GM06990 (cell line): Measurements from ENCODE around the gene OR8J1.

Experiments
- DNase-seq: peaks from one replicate; pipeline ENCODE4 v3.0.0-alpha.2; 2011; ENCODE audit not compliant: insufficient read length; ENCODE audit errors: extremely low read depth
- H3K27me3 ChIP-seq: replicated peaks from 2 replicates; pipeline ENCODE4 v1.6.0; 2011; ENCODE audit warnings: low read length; ENCODE audit not compliant: control insufficient read depth, insufficient read depth
- H3K36me3 ChIP-seq: 2 replicates; pipeline ENCODE4 v1.5.1; 2011; ENCODE audit warnings: low read length; ENCODE audit not compliant: control insufficient read depth, insufficient read depth
- H3K4me3 ChIP-seq: replicated peaks from 2 replicates; pipeline ENCODE4 v1.5.1; 2011; ENCODE audit warnings: low read depth, mild to moderate bottlenecking, control low read depth, low read length
- TF ChIP-seq, protein P1 (sequence below): IDR thresholded peaks from 2 replicates; pipeline ENCODE4 v1.5.1; 2011; ENCODE audit warnings: low read length, control low read depth, mild to moderate bottlenecking, inconsistent platforms; ENCODE audit not compliant: insufficient read depth, poor library complexity, severe bottlenecking

OR8J1 gene, protein sequence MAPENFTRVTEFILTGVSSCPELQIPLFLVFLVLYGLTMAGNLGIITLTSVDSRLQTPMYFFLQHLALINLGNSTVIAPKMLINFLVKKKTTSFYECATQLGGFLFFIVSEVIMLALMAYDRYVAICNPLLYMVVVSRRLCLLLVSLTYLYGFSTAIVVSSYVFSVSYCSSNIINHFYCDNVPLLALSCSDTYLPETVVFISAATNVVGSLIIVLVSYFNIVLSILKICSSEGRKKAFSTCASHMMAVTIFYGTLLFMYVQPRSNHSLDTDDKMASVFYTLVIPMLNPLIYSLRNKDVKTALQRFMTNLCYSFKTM

GRCh38 chr11:56353991-56354390 lies at the start of gene OR8J1:
Gene OR8J1 (plus strand): TSS chr11:56354291. CDS start chr11:56360247, 5,956 bp downstream.
- no peaks in the 10 kb centered on the region for H3K36me3 ChIP-seq
- no peaks in the 10 kb centered on the region for H3K27me3 ChIP-seq
- TF ChIP-seq, protein P1, sequence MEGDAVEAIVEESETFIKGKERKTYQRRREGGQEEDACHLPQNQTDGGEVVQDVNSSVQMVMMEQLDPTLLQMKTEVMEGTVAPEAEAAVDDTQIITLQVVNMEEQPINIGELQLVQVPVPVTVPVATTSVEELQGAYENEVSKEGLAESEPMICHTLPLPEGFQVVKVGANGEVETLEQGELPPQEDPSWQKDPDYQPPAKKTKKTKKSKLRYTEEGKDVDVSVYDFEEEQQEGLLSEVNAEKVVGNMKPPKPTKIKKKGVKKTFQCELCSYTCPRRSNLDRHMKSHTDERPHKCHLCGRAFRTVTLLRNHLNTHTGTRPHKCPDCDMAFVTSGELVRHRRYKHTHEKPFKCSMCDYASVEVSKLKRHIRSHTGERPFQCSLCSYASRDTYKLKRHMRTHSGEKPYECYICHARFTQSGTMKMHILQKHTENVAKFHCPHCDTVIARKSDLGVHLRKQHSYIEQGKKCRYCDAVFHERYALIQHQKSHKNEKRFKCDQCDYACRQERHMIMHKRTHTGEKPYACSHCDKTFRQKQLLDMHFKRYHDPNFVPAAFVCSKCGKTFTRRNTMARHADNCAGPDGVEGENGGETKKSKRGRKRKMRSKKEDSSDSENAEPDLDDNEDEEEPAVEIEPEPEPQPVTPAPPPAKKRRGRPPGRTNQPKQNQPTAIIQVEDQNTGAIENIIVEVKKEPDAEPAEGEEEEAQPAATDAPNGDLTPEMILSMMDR, result no peak
- H3K4me3 ChIP-seq, result no peak within 1 kb of the TSS
- no peak for DNase-seq

DNA sequence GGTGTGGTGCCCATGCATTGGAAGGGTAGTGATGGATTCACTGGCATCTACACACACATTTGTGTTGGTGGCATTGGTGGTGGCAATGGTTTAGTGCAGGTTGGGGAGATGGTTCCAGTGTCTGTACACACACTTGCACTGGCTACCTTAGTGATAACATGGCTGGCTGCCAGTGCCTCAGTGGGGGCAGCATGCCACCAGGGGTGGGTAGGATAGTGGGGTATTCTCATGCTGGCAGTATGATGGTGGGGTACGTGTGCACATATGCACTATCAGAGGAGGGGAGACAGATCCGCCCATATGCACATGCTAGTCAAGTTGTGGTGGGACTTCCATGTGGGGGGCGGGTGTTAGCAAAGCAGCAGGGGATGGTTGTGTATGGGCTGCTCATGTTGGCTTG lies 46.3 kb upstream of the OR8J1 start:
- H3K36me3 ChIP-seq, result no peaks in the 10 kb centered on the region
- H3K4me3 ChIP-seq, result no peak overlapping the region
- no peak for DNase-seq
- TF ChIP-seq, protein P1, result no peak
- no peaks in the 10 kb centered on the region for H3K27me3 ChIP-seq

GRCh38 chr11:56314844-56315243 lies 39.2 kb upstream of the OR8J1 start, which contains the start of gene OR8K3:
Gene OR8K3 (plus strand): TSS chr11:56315144. CDS start chr11:56318307, 3,163 bp downstream.
- Histone ChIP-seq H3K4me3 (no peak within 1 kb of the TSS), H3K36me3 (no peaks in the 10 kb centered on the region), H3K27me3 (no peaks in the 10 kb centered on the region)
- TF ChIP-seq, protein P1, result no peak
- DNase-seq, result no peak

- DNase-seq, result no peak
- Histone ChIP-seq H3K36me3 (no peaks in the 10 kb centered on the region), H3K4me3 (no peak overlapping the region), H3K27me3 (no peaks in the 10 kb centered on the region)
- TF ChIP-seq, protein P1, result no peak
These were observed 22.1 kb upstream of the OR8J1 start for GRCh38 chr11:56331861-56332491.

- no peak overlapping the region for H3K4me3 ChIP-seq
- H3K36me3 ChIP-seq, result no peaks in the 10 kb centered on the region
These were observed 20.9 kb upstream of the OR8J1 start for GRCh38 chr11:56333156-56333555.

More at GRCh38 chr11:56333156-56333555, 20.9 kb upstream of the OR8J1 start:
- no peak for DNase-seq
- no peaks in the 10 kb centered on the region for H3K27me3 ChIP-seq
- TF ChIP-seq, protein P1, result no peak
